GM19438 (cell line): ENCODE data around the gene GPC6.

Experiments
- ATAC-seq: cut with Tn5 transposase; IDR thresholded peaks from one replicate; pipeline ENCODE4 v1.9.1; 2021; ENCODE audit warnings: low read depth; ENCODE audit not compliant: unreplicated experiment

GPC6 gene

GRCh38 chr13:93762708-93763426 is 536.3 kb downstream of the GPC6 start:
- ATAC-seq = no peak

- ATAC-seq = no peak
These were observed 538.5 kb downstream of the GPC6 start for GRCh38 chr13:93765062-93765461.

- ATAC-seq = no peak
These were observed 539.2 kb downstream of the GPC6 start for GRCh38 chr13:93765811-93766210.

GRCh38 chr13:93766719-93767118 is 540.1 kb downstream of the GPC6 start:
- ATAC-seq = no peak

- no peak for ATAC-seq
These were observed 540.7 kb downstream of the GPC6 start for GRCh38 chr13:93767180-93767916.

- ATAC-seq = no peak
These were observed 541.4 kb downstream of the GPC6 start for GRCh38 chr13:93767917-93768409.

- no peak for ATAC-seq
These were observed 542.5 kb downstream of the GPC6 start for GRCh38 chr13:93769101-93769500.

- ATAC-seq = no peak
These were observed 543.0 kb downstream of the GPC6 start for GRCh38 chr13:93769607-93770006.

GRCh38 chr13:93771227-93771626 is 544.6 kb downstream of the GPC6 start:
- ATAC-seq = no peak

GRCh38 chr13:93771782-93772181 is 545.2 kb downstream of the GPC6 start:
- no peak for ATAC-seq

- no peak for ATAC-seq
These were observed 547.9 kb downstream of the GPC6 start for GRCh38 chr13:93774506-93774905.

- ATAC-seq = no peak
These were observed 548.4 kb downstream of the GPC6 start for GRCh38 chr13:93775027-93775426.

- no peak for ATAC-seq
These were observed 549.0 kb downstream of the GPC6 start for GRCh38 chr13:93775507-93776108.

GRCh38 chr13:93776936-93777335 is 550.3 kb downstream of the GPC6 start:
- ATAC-seq = no peak

GRCh38 chr13:93777504-93777903 is 550.9 kb downstream of the GPC6 start:
- no peak for ATAC-seq

GRCh38 chr13:93778548-93778947 is 551.9 kb downstream of the GPC6 start:
- ATAC-seq = no peak

- ATAC-seq = no peak
These were observed 557.6 kb downstream of the GPC6 start for GRCh38 chr13:93784191-93784590.

GRCh38 chr13:93786846-93787489 is 560.4 kb downstream of the GPC6 start:
- ATAC-seq = no peak

GRCh38 chr13:93788456-93788855 is 561.8 kb downstream of the GPC6 start:
- ATAC-seq = no peak

- ATAC-seq = no peak
These were observed 562.5 kb downstream of the GPC6 start for GRCh38 chr13:93789058-93789457.
